Sciatic nerve (tissue), 2 donors: Measurements from ENCODE around the gene SNX19. TPM values are rescaled to one million over a fixed set of nuclear protein-coding genes. Genes with fewer than 3 reads are reported as not detected.
A peak's percentile ranks its signal among the peaks of the same experiment; 100 is the strongest.

ENCODE experiments used
- ATAC-seq: fragments of 200-7000 bp; cut with Tn5 transposase; one replicate; pipeline ENCODE4 v1.9.1; 2020; ENCODE audit warnings: mild to moderate bottlenecking, moderate library complexity
- DNase-seq: peaks from one replicate; pipeline ENCODE4 v3.0.0-alpha.2; 2020; ENCODE audit warnings: low spot score
- intact Hi-C: fragments of 100-400 bp; cut with DNase I; formaldehyde crosslinking; loops from one replicate; pipeline ENCODE4 v1.14.2; 2022
- total RNA-seq: library from RNA; stranded (reverse); fragmentation: NEBNext Ultra II Directional; extraction: Animal tissue kit (Norgen Biotek cat#: 25700); gene quantifications from one replicate; pipeline ENCODE4 v1.2.1, GENCODE V29; 2021
- donor health status: DM: no; HTN: no; CAD: no.
- donor health status: DM: no; HTN: no; CAD: no.

Gene SNX19
- total RNA-seq, 1 donor from 2014 or later = 50.7 TPM

DNA sequence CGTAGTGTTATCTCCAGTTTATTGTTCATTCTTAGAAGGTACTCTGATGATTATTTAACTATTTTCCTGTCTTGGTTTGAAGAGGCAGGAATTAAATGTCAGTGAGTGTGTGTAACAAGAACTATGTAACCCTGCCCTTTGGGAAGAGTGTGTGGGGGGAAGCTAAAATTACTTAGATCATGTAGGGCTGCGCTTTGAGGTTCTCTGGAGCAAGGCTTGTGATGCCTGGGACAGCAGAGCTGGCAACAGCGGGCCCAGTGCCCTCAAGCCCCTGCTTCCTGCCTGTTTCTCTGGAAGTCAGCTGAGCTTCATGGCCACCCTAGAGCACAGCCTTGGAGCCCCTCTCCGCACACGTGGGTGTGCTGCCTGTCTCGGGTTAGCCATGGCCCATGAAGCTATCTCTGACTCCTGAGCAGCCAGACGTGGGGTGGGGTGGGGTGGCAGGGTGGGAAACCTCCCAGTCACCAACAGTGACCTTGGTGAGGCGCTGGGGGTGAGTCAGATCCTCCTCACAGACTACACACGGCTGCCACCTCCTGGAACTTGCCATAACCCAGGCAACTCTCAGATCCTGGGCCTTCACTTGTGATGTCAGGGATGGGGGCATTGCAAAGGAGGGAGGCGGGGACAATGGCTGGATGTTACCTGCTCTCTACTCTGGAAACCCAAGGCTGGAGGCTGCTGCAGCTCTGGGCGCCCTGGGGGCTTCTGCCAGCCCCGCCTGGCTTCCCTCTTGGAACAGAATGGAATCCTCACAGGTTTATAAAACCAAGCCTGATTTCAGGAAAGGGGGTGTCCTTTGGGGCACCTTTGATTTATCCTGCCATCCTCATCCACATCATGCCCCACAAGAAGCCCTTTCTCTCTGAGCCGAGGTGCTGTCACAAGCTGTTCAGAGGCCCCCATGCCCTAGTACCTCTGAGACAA, 88.6 kb downstream of the SNX19 start:
- intact Hi-C loops = no loop called here
- DNase-seq = peak; percentile 73

DNA sequence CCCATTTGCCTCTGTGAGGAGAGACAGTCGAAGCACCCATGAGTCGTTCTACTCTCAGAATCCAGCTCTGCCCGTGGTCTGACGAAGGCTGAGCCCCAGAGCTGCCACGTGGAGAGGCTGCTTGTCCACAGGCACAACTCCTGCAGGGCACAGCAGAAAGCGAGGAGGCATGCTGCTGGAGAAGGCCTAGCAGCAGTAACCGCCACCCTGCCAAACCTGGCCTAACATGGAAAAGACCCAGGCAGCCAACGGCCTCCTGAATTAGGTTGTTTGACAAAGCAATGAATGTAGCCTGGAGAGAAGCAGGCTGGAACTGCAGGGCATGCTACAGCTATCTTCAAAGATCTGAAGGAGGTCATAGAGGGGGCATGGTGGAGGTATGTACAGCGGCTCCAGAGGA, 89.7 kb downstream of the SNX19 start:
- intact Hi-C loops = no loop called here
- DNase-seq = no peak
- ATAC-seq = no peak

More for the DNA sequence above, 88.6 kb downstream of the SNX19 start:
- ATAC-seq = peak; percentile 57

DNA sequence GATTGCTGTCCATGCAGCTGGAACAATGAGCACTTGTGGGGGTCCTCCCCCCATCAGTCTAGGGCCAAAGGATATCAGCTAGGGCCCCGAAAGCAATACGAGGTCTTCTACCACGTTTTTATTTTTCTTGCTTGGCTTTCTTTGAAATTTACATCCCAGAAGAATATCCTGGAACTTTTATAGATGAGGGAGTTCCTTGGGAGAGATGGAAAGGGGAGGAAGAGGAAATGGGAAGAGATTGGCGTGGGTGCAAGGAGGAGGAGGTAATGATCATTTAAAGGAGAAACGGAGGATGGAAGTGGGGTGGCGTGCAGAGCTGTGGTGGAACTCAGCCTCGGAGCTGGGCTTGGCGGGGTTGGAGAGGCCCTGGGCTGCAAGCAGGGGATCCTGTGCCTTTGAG, 90.3 kb downstream of the SNX19 start:
- intact Hi-C loops = no loop called here
- ATAC-seq (no peak), DNase-seq (no peak)

DNA sequence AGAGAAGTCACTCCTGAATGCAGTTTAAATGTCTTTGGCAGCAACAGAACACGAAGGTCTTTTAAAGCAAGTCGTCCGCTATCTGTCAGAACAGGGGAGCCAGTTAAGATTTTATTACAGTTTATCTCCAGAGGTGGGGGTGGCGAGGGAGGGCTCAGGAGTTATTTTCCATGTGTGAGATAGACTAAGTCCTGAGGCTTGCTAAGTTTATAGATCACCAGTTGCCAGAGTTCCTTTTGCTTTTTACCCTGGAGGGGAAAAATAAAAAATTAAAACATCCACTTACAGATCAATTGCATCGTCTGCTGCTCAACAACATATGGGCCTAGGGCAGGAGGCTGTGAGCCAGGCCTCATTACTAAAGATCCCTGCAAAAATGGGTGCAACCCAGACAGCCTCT, 90.7 kb downstream of the SNX19 start:
- intact Hi-C loops = no loop called here
- ATAC-seq (no peak), DNase-seq (no peak)
